Endothelial cell of umbilical vein (primary cell): ENCODE results near the gene IP6K3.

ENCODE experiments used
- CTCF ChIP-seq, 2 donors: IDR thresholded peaks; 1 replicate in 1 of 2; 2 replicates in 1 of 2; pipeline ENCODE4 v1.5.1; 2011; ENCODE audit warnings: low read length in 2 of 2, mild to moderate bottlenecking in 2 of 2, moderate library complexity in 2 of 2, control low read depth in 1 of 2, inconsistent platforms in 1 of 2, low read depth in 1 of 2; ENCODE audit not compliant: insufficient read depth in 1 of 2; ENCODE audit errors: extremely low read depth in 1 of 2
- EZH2 ChIP-seq: IDR thresholded peaks from 2 replicates; pipeline ENCODE4 v1.6.1; 2012; ENCODE audit warnings: borderline replicate concordance, low read depth, mild to moderate bottlenecking, moderate library complexity, low read length, inconsistent platforms; ENCODE audit not compliant: severe bottlenecking
- JUN ChIP-seq: IDR thresholded peaks from 2 replicates; pipeline ENCODE4 v1.6.1; 2011; ENCODE audit warnings: borderline replicate concordance, low read depth; ENCODE audit not compliant: insufficient read length, insufficient read depth
- MAX ChIP-seq: IDR thresholded peaks from 2 replicates; pipeline ENCODE4 v1.6.1; 2011; ENCODE audit not compliant: insufficient read depth, insufficient read length
- MYC ChIP-seq: IDR thresholded peaks from one replicate; pipeline ENCODE4 v1.6.1; 2011; ENCODE audit warnings: mild to moderate bottlenecking, low read depth, low read length
- POLR2A ChIP-seq: IDR thresholded peaks from 2 replicates; pipeline ENCODE4 v1.6.1; 2012; ENCODE audit warnings: low read depth, mild to moderate bottlenecking, control low read depth, low read length
- POLR2AphosphoS5 ChIP-seq: IDR thresholded peaks from 2 replicates; pipeline ENCODE4 v1.6.1; 2012; ENCODE audit warnings: low read depth, mild to moderate bottlenecking, control low read depth, low read length, moderate library complexity; ENCODE audit not compliant: insufficient read depth

- TF ChIP-seq POLR2A = no peak
- TF ChIP-seq POLR2AphosphoS5 = no peak
- TF ChIP-seq CTCF (IDR thresholded peaks at IDR 0.05; ENCODE audit: extremely low read depth in 1 of 2, insufficient read depth in 1 of 2, low read depth in 1 of 2, low read length in 2 of 2) = no peak
- TF ChIP-seq EZH2 = no peak
- no peak for TF ChIP-seq MAX
- no peak for TF ChIP-seq MYC
- no peak for TF ChIP-seq JUN
Measured at GRCh38 chr6:33709605-33710295, 37.0 kb downstream of the IP6K3 start.
